HepG2 (cell line): ENCODE data around the gene ADAP2. TPM values are rescaled to one million over a fixed set of nuclear protein-coding genes. Genes with fewer than 3 reads are reported as not detected.

Experiments
- DBP ChIP-seq: sonication (generic); formaldehyde crosslinking; IDR thresholded peaks from 2 replicates; pipeline ENCODE4 v1.4.0; 2020; ENCODE audit warnings: missing genetic modification reagents; ENCODE audit errors: not compliant biosample characterization
- DNMT3B ChIP-seq: conservative IDR thresholded peaks from 2 replicates; pipeline ENCODE4 v1.6.1; 2016; ENCODE audit warnings: missing biosample characterization, control low read depth
- EED ChIP-seq: sonication (generic); formaldehyde crosslinking; IDR thresholded peaks from 2 replicates; pipeline ENCODE4 v1.5.0; 2020; ENCODE audit warnings: mild to moderate bottlenecking, missing genetic modification reagents
- HOXA5 ChIP-seq: sonication (generic); formaldehyde crosslinking; IDR thresholded peaks from 2 replicates; pipeline ENCODE4 v1.4.0; 2020; ENCODE audit warnings: missing genetic modification reagents
- MAF1 ChIP-seq: sonication (generic); formaldehyde crosslinking; IDR thresholded peaks from 2 replicates; pipeline ENCODE4 v1.5.0; 2020; ENCODE audit warnings: missing genetic modification reagents, borderline replicate concordance
- MED1 ChIP-seq: sonication (generic); formaldehyde crosslinking; IDR thresholded peaks from 2 replicates; pipeline ENCODE4 v1.4.0; 2020; ENCODE audit warnings: missing genetic modification reagents
- MEIS1 ChIP-seq: sonication (generic); formaldehyde crosslinking; IDR thresholded peaks from 2 replicates; pipeline ENCODE4 v1.9.0; 2021; ENCODE audit warnings: mild to moderate bottlenecking, missing genetic modification reagents, moderate library complexity, borderline replicate concordance
- POGK ChIP-seq: sonication (generic); formaldehyde crosslinking; conservative IDR thresholded peaks from 2 replicates; pipeline ENCODE4 v1.8.0; 2022; ENCODE audit warnings: mild to moderate bottlenecking, moderate library complexity, missing genetic modification reagents
- RFX1 ChIP-seq: fragments of 450-650 bp; IDR thresholded peaks from 2 replicates; pipeline ENCODE4 v1.6.1; 2017
- SNAPC5 ChIP-seq: sonication (generic); formaldehyde crosslinking; IDR thresholded peaks from 2 replicates; pipeline ENCODE4 v1.8.1; 2023; ENCODE audit warnings: mild to moderate bottlenecking, missing genetic modification reagents, borderline replicate concordance
- USF2 ChIP-seq, 2 experiments: sonication (generic) in 1 of 2; formaldehyde crosslinking in 1 of 2; IDR thresholded peaks; 2 replicates each; pipeline versions ENCODE4 v1.5.1 to v1.6.1; 2011 to 2020; ENCODE audit warnings: borderline replicate concordance in 1 of 2, low read depth in 1 of 2, low read length in 1 of 2, mild to moderate bottlenecking in 1 of 2, missing genetic modification reagents in 1 of 2, moderate library complexity in 1 of 2
- ZNF34 ChIP-seq: sonication (generic); formaldehyde crosslinking; IDR thresholded peaks from 2 replicates; pipeline ENCODE4 v1.4.0; 2020; ENCODE audit warnings: mild to moderate bottlenecking, missing genetic modification reagents, borderline replicate concordance
- ZNF543 ChIP-seq: sonication (generic); formaldehyde crosslinking; IDR thresholded peaks from 2 replicates; pipeline ENCODE4 v1.4.0; 2020; ENCODE audit warnings: mild to moderate bottlenecking, missing genetic modification reagents
- ZNF546 ChIP-seq: sonication (generic); formaldehyde crosslinking; conservative IDR thresholded peaks from 2 replicates; pipeline ENCODE4 v1.8.1; 2023; ENCODE audit warnings: mild to moderate bottlenecking, missing genetic modification reagents
- ZNF646 ChIP-seq: sonication (generic); formaldehyde crosslinking; IDR thresholded peaks from 2 replicates; pipeline ENCODE4 v1.9.0; 2021; ENCODE audit warnings: mild to moderate bottlenecking, missing genetic modification reagents
- ZNF713 ChIP-seq: sonication (generic); formaldehyde crosslinking; IDR thresholded peaks from 2 replicates; pipeline ENCODE4 v1.4.0; 2020; ENCODE audit warnings: mild to moderate bottlenecking, missing genetic modification reagents
- ZSCAN25 ChIP-seq: sonication (generic); formaldehyde crosslinking; IDR thresholded peaks from 2 replicates; pipeline ENCODE4 v1.8.0; 2022; ENCODE audit warnings: mild to moderate bottlenecking, missing genetic modification reagents
- polyA plus RNA-seq, 8 experiments: library from polyadenylated mRNA; depleted of rRNA in 3 of 8; stranded (reverse) in 7 of 8; unstranded in 1 of 8; fragments of >200 nt; fragmentation: Illumina TruSeq in 4 of 8; extraction: Trizol in 4 of 8; gene quantifications; 2 replicates each; pipeline versions ENCODE4 v1.2.1 to v1.2.3, GENCODE V29; 2011 to 2016; ENCODE audit warnings: low read depth in 4 of 8, missing spikeins in 1 of 8, mixed read lengths in 1 of 8; ENCODE audit not compliant: insufficient read depth in 1 of 8
- total RNA-seq, 5 experiments: library from RNA; depleted of rRNA; stranded (reverse); fragments of >200 nt; fragmentation: Illumina TruSeq; extraction: Trizol; gene quantifications; 2 replicates each; pipeline ENCODE4 v1.2.3, GENCODE V29; 2016; ENCODE audit warnings: low read depth in 1 of 5

Gene ADAP2
- total and polyA plus RNA-seq, 2 of the 13 experiments (the other 11 are each of a cell fraction or from before 2014, with no cell fraction given), result 0.51 to 0.70 TPM

- no peak for TF ChIP-seq ZNF546
- TF ChIP-seq DNMT3B, result no peak
- no peak for TF ChIP-seq SNAPC5 (CRISPR knock-in tag)
- TF ChIP-seq USF2 (IDR thresholded peaks at IDR 0.05; ENCODE audit: low read depth, low read length), result no peak
- TF ChIP-seq USF2 (CRISPR knock-in tag; IDR thresholded peaks at IDR 0.05; ENCODE audit: borderline replicate concordance), result no peak
- TF ChIP-seq POGK (CRISPR knock-in tag), result peak; percentile 98
- no peak for TF ChIP-seq ZNF646 (CRISPR knock-in tag)
- TF ChIP-seq ZSCAN25 (CRISPR knock-in tag), result peak; percentile 81; the same call in 1 of the 2 replicates
- TF ChIP-seq HOXA5 (CRISPR knock-in tag), result peak; percentile 71
- TF ChIP-seq MAF1 (CRISPR knock-in tag), result peak; percentile 97
- TF ChIP-seq MEIS1 (CRISPR knock-in tag), result peak; percentile 70; the same call in 1 of the 2 replicates
- TF ChIP-seq DBP (CRISPR knock-in tag), result peak; percentile 84
- TF ChIP-seq EED (CRISPR knock-in tag), result 0 out of 2 replicates have a peak, but pooled peaks have one; percentile 53
- TF ChIP-seq ZNF34 (CRISPR knock-in tag), result peak; percentile 98
- TF ChIP-seq RFX1, result no peak
- TF ChIP-seq ZNF713 (CRISPR knock-in tag), result no peak
- TF ChIP-seq ZNF543 (CRISPR knock-in tag), result peak; percentile 95
- TF ChIP-seq MED1 (CRISPR knock-in tag), result peak; percentile 91
These were observed 15.4 kb upstream of the ADAP2 start, which contains the start of gene TEFM (continued) for GRCh38 chr17:30906101-30906911.
